LNCAP (cell line): ENCODE data around the gene EFTUD2.

Source experiments
- TF ChIP-seq, protein P1 (sequence below): fragments of 450-650 bp; IDR thresholded peaks from 2 replicates; pipeline ENCODE4 v1.5.1; 2017; ENCODE audit warnings: mild to moderate bottlenecking

Gene EFTUD2

DNA sequence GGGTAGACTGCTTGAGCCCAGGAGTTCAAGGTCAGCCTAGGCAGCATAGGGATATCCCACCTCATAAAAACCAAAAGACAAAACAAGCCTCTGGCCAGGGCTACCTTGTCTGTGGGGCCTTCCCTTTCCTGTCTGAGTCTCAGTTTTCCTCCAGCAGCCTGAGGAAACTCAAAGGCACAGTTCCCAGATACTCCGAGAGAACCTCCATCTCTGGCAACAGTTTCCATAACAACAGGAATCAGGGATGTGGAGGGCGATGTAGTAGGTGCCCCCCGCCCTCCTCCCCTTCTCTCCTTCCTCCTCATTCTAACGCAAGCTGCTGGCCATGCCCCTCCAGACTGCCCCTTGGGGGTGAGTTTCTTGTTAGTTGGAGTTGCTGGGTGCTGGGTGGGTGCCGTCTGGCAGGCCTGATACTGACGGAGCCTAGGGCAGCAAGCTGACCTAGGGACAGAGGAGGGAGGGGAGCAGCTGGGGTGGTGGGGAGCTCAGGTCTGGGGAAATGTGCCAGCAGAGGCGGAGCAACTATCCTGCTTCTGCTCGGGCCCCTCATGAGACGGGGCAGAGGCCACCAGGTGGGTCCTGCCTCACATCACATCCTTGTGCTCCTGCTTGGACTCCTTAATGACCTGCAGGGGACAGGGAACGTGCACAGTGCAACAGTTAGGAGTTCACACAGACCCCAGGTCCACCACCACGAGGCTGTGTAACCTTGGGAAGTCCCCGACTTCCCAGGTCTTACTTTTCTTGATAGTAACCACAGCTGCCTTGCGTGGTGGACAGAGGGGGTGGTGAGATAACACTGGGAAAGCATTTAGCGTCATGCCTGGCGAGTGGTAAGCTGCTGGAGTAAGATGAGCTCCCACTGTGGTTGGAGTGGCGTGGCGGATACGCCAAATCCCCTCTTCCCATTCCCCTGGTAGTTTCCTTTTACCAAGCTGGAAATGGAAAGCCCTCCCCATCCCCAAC is 7.8 kb upstream of the EFTUD2 start:
- TF ChIP-seq, protein P1, sequence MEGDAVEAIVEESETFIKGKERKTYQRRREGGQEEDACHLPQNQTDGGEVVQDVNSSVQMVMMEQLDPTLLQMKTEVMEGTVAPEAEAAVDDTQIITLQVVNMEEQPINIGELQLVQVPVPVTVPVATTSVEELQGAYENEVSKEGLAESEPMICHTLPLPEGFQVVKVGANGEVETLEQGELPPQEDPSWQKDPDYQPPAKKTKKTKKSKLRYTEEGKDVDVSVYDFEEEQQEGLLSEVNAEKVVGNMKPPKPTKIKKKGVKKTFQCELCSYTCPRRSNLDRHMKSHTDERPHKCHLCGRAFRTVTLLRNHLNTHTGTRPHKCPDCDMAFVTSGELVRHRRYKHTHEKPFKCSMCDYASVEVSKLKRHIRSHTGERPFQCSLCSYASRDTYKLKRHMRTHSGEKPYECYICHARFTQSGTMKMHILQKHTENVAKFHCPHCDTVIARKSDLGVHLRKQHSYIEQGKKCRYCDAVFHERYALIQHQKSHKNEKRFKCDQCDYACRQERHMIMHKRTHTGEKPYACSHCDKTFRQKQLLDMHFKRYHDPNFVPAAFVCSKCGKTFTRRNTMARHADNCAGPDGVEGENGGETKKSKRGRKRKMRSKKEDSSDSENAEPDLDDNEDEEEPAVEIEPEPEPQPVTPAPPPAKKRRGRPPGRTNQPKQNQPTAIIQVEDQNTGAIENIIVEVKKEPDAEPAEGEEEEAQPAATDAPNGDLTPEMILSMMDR, result no peak

DNA sequence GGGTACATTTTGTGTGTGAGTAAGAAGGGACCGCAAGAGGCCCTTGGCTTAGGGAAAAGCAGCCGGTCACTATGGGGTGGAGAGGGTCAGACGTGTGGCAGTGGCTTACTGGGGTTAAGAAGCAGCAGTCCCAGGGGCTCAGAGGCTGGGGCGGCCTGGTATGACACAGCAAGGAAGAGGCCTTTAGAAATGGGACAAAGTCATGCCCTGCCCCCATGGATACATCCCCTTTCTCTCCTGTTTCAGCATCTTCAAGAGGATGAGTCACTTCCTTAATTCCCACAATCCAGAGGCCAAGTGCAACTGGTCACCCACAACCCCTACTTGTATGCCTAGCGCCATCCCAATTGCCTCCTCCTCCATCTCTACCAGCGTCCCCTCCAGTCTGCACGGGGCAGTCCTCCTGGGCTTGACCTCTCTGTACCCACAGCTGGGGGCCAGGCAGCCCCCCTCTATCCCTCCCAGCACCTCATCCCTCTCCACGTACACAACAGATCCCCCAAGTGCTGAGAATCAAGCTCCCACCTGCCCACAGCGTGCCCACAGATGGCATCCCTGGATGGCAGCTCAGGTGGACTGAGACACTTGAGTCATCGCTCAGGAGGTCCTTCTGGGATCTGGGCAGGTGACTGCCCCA is 6.9 kb upstream of the EFTUD2 start:
- TF ChIP-seq, protein P1, result no peak

DNA sequence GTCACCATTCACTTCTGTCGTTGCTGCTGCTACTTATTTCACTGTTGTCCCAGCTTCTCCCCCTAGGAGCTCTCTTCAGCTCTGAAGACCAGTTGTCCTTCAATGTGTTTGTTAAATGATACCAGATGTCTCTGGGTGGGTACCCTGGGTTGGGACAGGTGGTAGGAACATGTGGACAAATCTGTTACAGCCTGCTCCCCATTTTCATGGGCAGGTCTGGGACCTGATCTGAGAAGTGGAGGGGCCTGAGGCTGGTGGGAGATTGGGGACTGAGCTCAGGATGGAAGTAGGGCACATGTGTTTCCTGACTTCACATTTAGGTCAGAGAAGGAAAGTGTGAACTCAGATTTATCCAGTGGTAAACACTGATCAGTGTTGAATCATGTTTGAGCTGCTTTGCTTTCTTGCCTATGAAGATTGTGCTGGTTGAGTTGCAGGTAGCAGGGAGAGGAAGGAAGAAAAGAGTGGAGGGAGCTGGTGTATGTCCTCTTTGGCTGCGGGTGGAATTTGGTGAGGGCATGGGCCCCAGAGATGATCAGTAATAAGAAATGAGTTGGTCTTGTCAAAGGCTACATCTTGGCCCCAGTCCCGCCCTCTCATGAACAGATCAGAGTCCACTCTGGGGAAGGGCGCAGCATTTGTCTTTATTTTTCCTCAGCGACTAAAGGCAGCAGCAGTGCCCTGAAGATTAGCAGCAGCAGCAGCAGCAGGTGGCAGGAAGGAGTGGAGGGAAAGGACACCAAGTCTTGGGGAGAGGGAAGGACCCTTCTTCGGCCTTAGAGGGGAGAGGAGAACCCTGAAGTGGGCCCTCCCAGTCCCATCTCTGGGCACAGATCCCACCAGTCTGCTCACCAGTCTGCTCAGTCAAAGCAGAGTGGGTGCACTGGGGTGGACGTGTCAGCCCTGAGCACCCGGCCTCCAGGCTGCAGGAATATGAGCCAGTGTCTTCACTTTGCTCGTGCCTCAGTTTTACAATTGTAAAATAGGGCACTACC is 6.1 kb upstream of the EFTUD2 start:
- TF ChIP-seq, protein P1, result no peak

DNA sequence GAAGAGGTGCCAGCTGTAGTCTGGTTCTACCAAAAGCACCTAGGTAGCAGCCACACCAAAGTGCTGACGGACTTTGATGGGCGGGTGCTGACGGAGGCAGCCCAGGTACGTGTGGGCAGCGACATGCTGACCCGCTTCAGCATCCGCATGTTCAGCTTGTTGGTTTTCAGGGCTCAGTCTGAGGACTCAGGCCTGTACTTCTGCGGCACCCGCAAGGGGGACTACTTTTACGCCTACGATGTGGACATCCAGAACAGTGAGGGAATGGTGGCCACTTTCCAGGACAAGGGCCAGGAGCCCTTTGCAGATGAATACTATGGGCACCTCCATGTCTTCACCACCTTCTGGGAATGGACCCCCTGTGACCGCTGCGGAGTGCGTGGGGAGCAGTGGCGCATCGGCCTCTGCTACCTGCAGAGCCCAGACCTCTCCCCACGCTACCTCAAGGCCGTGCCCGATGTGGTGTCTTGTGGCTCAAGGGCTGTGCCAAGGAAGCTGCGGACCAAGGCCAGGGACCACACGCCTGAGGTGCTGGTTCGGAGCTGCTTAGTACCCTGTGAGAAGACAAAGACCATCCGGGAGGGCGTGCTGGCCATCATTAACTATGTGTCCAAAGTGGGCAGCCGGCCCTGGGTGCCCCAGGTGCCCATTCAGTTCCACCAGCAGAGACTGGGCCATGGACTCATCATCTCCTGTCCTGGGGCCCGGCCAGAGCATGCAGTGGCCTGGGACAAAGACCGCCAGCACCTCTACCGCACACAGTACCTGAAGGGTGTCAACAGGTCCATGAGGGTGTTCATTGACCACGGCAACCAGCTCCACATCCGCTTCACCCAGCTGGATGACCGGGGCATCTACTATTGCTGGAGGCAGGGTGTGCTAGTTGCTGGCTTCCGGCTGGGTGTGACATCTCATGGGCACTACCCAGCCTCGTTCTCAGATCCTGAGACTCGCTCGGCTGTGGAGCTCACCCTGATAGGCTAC is 5.0 kb upstream of the EFTUD2 start:
- TF ChIP-seq, protein P1, result no peak

DNA sequence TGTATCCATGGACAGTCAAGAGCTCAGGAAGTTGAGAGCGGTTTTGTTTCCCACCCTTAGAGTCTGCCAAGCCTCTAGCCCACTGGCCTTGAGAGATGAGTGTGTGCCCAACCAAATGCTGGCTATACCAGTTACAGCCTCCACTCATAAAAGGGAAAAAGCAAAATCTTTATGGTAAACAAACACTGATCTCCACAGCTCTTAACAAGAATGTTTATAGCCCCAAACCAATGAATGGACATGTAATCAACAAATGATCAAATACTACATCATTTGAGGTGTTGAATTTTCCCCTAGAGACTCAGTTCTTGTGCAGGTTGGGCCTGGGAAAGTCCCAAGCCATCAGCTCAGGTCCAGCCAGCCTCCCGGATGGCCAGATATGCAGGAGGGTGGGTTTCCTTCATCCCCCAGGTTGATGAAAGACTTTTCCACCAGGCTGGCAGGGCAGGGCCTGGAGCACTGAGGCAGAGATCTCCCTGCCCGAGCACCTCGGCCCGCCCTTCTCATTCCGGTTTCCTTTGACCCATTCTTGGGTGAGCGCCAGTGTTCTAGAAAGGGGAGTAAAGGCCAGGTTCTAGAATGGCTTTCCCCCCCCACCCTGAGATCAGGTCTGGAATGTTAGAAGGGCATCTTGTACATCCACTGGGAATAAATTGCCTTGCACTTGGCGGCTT is 3.9 kb upstream of the EFTUD2 start:
- TF ChIP-seq, protein P1, result no peak

DNA sequence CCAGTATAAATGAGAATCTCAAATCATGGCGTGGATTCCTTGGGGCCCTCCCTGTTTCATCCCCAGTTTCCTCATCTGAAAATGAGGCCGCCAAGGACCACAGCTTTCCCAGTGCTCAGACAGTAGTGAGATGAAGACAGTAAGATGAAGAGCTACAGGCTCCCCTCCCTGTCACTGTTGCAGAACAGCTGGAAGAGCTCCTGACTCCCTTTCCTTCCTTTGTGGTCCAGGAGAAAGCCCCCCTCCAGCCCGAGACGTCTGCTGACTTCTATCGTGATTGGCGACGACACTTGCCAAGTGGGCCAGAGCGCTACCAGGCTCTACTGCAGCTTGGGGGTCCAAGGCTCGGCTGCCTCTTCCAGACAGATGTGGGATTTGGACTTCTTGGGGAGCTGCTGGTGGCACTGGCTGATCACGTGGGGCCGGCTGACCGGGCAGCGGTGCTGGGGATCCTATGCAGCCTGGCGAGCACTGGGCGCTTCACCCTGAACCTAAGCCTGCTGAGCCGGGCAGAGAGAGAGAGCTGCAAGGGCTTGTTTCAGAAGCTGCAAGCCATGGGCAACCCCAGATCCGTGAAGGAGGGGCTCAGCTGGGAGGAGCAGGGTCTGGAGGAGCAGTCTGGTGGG is 3.0 kb upstream of the EFTUD2 start:
- TF ChIP-seq, protein P1, result no peak
